Fibroblast of lung (primary cell): ENCODE measurements around the gene TMEM98.

ENCODE experiments used
- EZH2 ChIP-seq: IDR thresholded peaks from 2 replicates; pipeline ENCODE4 v1.5.1; 2012; ENCODE audit warnings: low read length, control low read depth, mild to moderate bottlenecking; ENCODE audit errors: missing control alignments
- TF ChIP-seq, protein P1 (sequence below), 2 donors: IDR thresholded peaks in 1 of 2; conservative IDR thresholded peaks in 1 of 2; 1 replicate in 1 of 2; 2 replicates in 1 of 2; pipeline ENCODE4 v1.5.1; 2011 to 2012; ENCODE audit warnings: low read length in 2 of 2, control low read depth in 1 of 2, inconsistent platforms in 1 of 2, low read depth in 1 of 2, mild to moderate bottlenecking in 1 of 2

- TF ChIP-seq, protein P1, sequence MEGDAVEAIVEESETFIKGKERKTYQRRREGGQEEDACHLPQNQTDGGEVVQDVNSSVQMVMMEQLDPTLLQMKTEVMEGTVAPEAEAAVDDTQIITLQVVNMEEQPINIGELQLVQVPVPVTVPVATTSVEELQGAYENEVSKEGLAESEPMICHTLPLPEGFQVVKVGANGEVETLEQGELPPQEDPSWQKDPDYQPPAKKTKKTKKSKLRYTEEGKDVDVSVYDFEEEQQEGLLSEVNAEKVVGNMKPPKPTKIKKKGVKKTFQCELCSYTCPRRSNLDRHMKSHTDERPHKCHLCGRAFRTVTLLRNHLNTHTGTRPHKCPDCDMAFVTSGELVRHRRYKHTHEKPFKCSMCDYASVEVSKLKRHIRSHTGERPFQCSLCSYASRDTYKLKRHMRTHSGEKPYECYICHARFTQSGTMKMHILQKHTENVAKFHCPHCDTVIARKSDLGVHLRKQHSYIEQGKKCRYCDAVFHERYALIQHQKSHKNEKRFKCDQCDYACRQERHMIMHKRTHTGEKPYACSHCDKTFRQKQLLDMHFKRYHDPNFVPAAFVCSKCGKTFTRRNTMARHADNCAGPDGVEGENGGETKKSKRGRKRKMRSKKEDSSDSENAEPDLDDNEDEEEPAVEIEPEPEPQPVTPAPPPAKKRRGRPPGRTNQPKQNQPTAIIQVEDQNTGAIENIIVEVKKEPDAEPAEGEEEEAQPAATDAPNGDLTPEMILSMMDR (conservative IDR thresholded peaks at IDR 0.05 in 1 of 2, IDR thresholded peaks at IDR 0.05 in 1 of 2; ENCODE audit: low read depth in 1 of 2, low read length in 2 of 2) = no peak
- TF ChIP-seq EZH2 = no peak
Measured at GRCh38 chr17:32915245-32915644, 12.7 kb upstream of the TMEM98 start.
